SK-N-MC (cell line): ENCODE measurements around the gene FAXC.

Experiments
- EZH2 ChIP-seq: fragments of 200-600 bp; sonication (generic); IDR thresholded peaks from one replicate; pipeline ENCODE4 v1.6.1; 2017; ENCODE audit warnings: antibody characterized with exemption
- POLR2AphosphoS5 ChIP-seq: IDR thresholded peaks from 2 replicates; pipeline ENCODE4 v1.6.1; 2012; ENCODE audit warnings: mild to moderate bottlenecking, low read depth, low read length, borderline replicate concordance

GRCh38 chr6:99269207-99269606 lies 80.3 kb downstream of the FAXC start:
- TF ChIP-seq POLR2AphosphoS5 (no peak), EZH2 (no peak)
